ENCODE data around the gene HDLBP.
"Not testable (repeated sequence)": the region's sequence is repeated elsewhere in the genome, so short reads cannot be mapped to it uniquely, and the experiment has no call there.

Gene HDLBP

GRCh38 chr2:241302759-241303651 lies 12.5 kb downstream of the HDLBP start:
- no peak for FAIRE-seq

GRCh38 chr2:241302083-241302482 lies 13.4 kb downstream of the HDLBP start:
- FAIRE-seq: no peak

- FAIRE-seq: no peak
Observed at GRCh38 chr2:241300000-241300399, 15.5 kb downstream of the HDLBP start.

- FAIRE-seq: no peak
Observed at GRCh38 chr2:241298673-241299072, 16.8 kb downstream of the HDLBP start.

GRCh38 chr2:241296767-241297166 lies 18.7 kb downstream of the HDLBP start:
- no peak for FAIRE-seq

- FAIRE-seq: no peak
Observed at GRCh38 chr2:241295326-241296095, 20.0 kb downstream of the HDLBP start.

GRCh38 chr2:241293378-241293797 lies 22.1 kb downstream of the HDLBP start:
- not testable (repeated sequence) for FAIRE-seq

GRCh38 chr2:241291977-241292376 lies 23.5 kb downstream of the HDLBP start:
- FAIRE-seq: no peak

- FAIRE-seq: no peak
Observed at GRCh38 chr2:241291153-241291552, 24.3 kb downstream of the HDLBP start.

GRCh38 chr2:241289597-241289996 lies 25.9 kb downstream of the HDLBP start:
- FAIRE-seq: no peak

GRCh38 chr2:241289053-241289452 lies 26.4 kb downstream of the HDLBP start:
- no peak for FAIRE-seq

GRCh38 chr2:241288324-241288888 lies 27.1 kb downstream of the HDLBP start:
- FAIRE-seq: no peak

- no peak for FAIRE-seq
Observed at GRCh38 chr2:241286348-241287090, 29.0 kb downstream of the HDLBP start.

GRCh38 chr2:241285596-241285995 lies 29.9 kb downstream of the HDLBP start:
- no peak for FAIRE-seq

GRCh38 chr2:241282555-241282954 lies 32.9 kb downstream of the HDLBP start:
- no peak for FAIRE-seq

- no peak for FAIRE-seq
Observed at GRCh38 chr2:241280291-241280690, 35.2 kb downstream of the HDLBP start.

GRCh38 chr2:241279828-241280227 lies 35.6 kb downstream of the HDLBP start:
- no peak for FAIRE-seq

GRCh38 chr2:241279413-241279812 lies 36.1 kb downstream of the HDLBP start:
- FAIRE-seq: no peak

- FAIRE-seq: not testable (repeated sequence)
Observed at GRCh38 chr2:241278306-241278705, 37.2 kb downstream of the HDLBP start.

GRCh38 chr2:241275910-241276309 lies 39.6 kb downstream of the HDLBP start:
- FAIRE-seq: no peak

- FAIRE-seq: no peak
Observed at GRCh38 chr2:241275504-241275903, 40.0 kb downstream of the HDLBP start.

- no peak for FAIRE-seq
Observed at GRCh38 chr2:241274127-241274526, 41.3 kb downstream of the HDLBP start.
